Lung (tissue), 12 donors: ENCODE results near the gene DCUN1D2. TPM values are rescaled to one million over a fixed set of nuclear protein-coding genes. Genes with fewer than 3 reads are reported as not detected.

Source experiments
- ATAC-seq: fragments of 200-7000 bp; cut with Tn5 transposase; one replicate; pipeline ENCODE4 v1.9.1; 2020; ENCODE audit warnings: moderate number of reproducible peaks; ENCODE audit not compliant: insufficient read depth, low FRiP score
- DNase-seq, 3 donors: peaks; one replicate each; pipeline ENCODE4 v3.0.0-alpha.2; 2013 to 2017
- H3K27ac ChIP-seq, 2 donors: one replicate each; pipeline ENCODE4 v1.5.1; 2013; ENCODE audit warnings: mild to moderate bottlenecking in 2 of 2, moderate library complexity in 2 of 2, control low read depth in 1 of 2, inconsistent platforms in 1 of 2, low read depth in 1 of 2, low read length in 1 of 2
- H3K27me3 ChIP-seq, 3 donors: one replicate each; pipeline ENCODE4 v1.5.1; 2013; ENCODE audit warnings: low read length in 2 of 3; ENCODE audit not compliant: control insufficient read depth in 3 of 3, insufficient read depth in 3 of 3
- H3K36me3 ChIP-seq, 4 donors: one replicate each; pipeline ENCODE4 v1.5.1; 2013; ENCODE audit warnings: low read length in 4 of 4, mild to moderate bottlenecking in 1 of 4, moderate library complexity in 1 of 4; ENCODE audit not compliant: control insufficient read depth in 4 of 4, insufficient read depth in 4 of 4
- H3K4me1 ChIP-seq, 5 donors: one replicate each; pipeline ENCODE4 v1.5.1; 2013; ENCODE audit warnings: low read length in 5 of 5, mild to moderate bottlenecking in 2 of 5, moderate library complexity in 1 of 5; ENCODE audit not compliant: control insufficient read depth in 5 of 5, insufficient read depth in 5 of 5
- H3K4me3 ChIP-seq: one replicate; pipeline ENCODE4 v1.5.1; 2013; ENCODE audit warnings: mild to moderate bottlenecking, control low read depth, moderate library complexity
- H3K9ac ChIP-seq, 2 donors: one replicate each; pipeline ENCODE4 v1.5.1; 2013; ENCODE audit warnings: low read length in 2 of 2, control low read depth in 1 of 2; ENCODE audit not compliant: insufficient read depth in 1 of 2
- H3K9me3 ChIP-seq, 4 donors: one replicate each; pipeline ENCODE4 v1.5.1; 2013; ENCODE audit warnings: low read length in 3 of 4, mild to moderate bottlenecking in 1 of 4, moderate library complexity in 1 of 4; ENCODE audit not compliant: control insufficient read depth in 4 of 4, insufficient read depth in 3 of 4
- WGBS, 2 donors: extraction: QIAGEN DNeasy Blood & Tissue Kit; methylation state at CpG; one replicate each; pipeline ENCODE4 v1.1.7; 2013; 5-methylcytosine and 5-hydroxymethylcytosine counted together
- polyA plus RNA-seq, 2 donors: library from polyadenylated mRNA; stranded (reverse); fragments of 200-250 nt; gene quantifications; one replicate each; pipeline ENCODE4 v1.2.1, GENCODE V29; 2013
- total RNA-seq, 2 donors: library from RNA; depleted of rRNA in 1 of 2; stranded (reverse); fragments of >200 nt in 1 of 2; gene quantifications; one replicate each; pipeline ENCODE4 v1.2.1, GENCODE V29; 2014 to 2021
- TF ChIP-seq, protein P1 (sequence below): IDR thresholded peaks from 2 replicates; pipeline ENCODE4 v1.5.1; 2012; ENCODE audit warnings: mild to moderate bottlenecking; ENCODE audit errors: control extremely low read depth, extremely low read depth
- donor health status: control.
- donor health status: control.
- donor health status: Bipolar disorder and iron deficiency.
- donor health status: healthy.
- donor health status: DM: yes; HTN: yes; CAD: no.

The DCUN1D2 gene
- total and polyA plus RNA-seq, 4 donors, result 6.9 to 21.1 (median 13.8) TPM

DNA sequence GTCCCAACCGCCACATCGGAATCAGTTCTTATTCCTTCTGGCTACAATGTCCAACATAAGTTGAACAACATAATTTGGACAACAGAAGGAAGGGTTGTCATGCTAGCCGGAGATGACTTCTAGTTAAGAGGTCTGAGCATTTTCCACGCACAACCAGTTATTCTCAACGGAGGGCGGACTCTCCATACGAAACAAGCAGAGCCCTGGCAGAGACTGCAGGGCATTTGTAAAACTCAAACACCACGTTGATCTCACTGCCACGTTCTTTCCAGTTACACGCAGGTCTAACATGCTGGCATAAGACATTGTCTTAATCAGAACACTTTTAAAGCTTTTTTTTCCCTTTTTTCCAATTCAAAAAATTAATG lies 38.3 kb upstream of the DCUN1D2 start:
- no peaks in the 10 kb centered on the region for H3K9me3 ChIP-seq
- peaks cover 0 to 9% (median 2%) of the 10 kb centered on the region in 3 donors for H3K27me3 ChIP-seq
- no peak for DNase-seq
- no peak overlapping the region for H3K4me3 ChIP-seq
- peaks cover 0 to 38% (median 17%) of the 10 kb centered on the region in 4 donors for H3K36me3 ChIP-seq
- no peak overlapping the region for H3K9ac ChIP-seq
- H3K4me1 ChIP-seq, result peaks cover 0 to 12% (median 4%) of the 10 kb centered on the region in 5 donors
- TF ChIP-seq, protein P1, sequence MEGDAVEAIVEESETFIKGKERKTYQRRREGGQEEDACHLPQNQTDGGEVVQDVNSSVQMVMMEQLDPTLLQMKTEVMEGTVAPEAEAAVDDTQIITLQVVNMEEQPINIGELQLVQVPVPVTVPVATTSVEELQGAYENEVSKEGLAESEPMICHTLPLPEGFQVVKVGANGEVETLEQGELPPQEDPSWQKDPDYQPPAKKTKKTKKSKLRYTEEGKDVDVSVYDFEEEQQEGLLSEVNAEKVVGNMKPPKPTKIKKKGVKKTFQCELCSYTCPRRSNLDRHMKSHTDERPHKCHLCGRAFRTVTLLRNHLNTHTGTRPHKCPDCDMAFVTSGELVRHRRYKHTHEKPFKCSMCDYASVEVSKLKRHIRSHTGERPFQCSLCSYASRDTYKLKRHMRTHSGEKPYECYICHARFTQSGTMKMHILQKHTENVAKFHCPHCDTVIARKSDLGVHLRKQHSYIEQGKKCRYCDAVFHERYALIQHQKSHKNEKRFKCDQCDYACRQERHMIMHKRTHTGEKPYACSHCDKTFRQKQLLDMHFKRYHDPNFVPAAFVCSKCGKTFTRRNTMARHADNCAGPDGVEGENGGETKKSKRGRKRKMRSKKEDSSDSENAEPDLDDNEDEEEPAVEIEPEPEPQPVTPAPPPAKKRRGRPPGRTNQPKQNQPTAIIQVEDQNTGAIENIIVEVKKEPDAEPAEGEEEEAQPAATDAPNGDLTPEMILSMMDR, result no peak
- 79 to 85% methylated on average over 10 of the region's 10 CpGs for WGBS, 2 donors
- no peak for ATAC-seq
- H3K27ac ChIP-seq, result no peak overlapping the region

DNA sequence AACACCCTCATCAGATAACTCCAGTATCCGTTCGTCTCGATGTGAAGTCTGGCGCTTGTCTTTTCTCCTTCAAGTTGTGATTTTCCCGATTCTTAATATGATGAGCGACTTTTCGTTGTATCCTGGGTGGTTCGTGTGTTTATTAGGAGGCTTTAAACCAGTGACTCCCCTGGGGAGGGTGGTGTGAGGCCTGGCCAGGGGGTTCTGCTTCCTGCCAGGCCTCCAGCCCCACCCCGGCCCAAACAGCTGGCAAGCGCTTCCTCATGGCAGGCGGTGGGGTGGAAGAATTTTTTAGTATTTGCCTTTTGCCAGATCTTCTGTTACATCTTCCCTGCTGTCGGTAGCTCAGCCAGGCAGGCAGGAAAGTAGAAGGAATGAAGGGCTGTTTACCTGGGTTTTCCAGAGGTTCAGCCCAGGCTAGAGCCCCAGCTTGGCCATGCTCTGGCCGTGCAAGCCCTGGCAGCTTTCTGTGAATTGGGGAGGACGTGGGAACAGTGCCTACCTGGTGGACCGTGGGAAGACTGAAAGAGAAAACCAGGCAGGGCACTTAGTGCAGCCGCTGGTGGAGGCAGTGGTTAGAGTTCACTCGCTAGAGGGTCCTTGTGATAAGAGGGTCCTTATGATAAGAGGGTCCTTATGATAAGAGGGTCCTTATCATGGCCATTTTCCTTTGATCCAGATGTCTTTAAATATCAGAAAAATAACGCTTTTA lies 37.7 kb upstream of the DCUN1D2 start:
- ATAC-seq, result no peak
- TF ChIP-seq, protein P1, result no peak

DNA sequence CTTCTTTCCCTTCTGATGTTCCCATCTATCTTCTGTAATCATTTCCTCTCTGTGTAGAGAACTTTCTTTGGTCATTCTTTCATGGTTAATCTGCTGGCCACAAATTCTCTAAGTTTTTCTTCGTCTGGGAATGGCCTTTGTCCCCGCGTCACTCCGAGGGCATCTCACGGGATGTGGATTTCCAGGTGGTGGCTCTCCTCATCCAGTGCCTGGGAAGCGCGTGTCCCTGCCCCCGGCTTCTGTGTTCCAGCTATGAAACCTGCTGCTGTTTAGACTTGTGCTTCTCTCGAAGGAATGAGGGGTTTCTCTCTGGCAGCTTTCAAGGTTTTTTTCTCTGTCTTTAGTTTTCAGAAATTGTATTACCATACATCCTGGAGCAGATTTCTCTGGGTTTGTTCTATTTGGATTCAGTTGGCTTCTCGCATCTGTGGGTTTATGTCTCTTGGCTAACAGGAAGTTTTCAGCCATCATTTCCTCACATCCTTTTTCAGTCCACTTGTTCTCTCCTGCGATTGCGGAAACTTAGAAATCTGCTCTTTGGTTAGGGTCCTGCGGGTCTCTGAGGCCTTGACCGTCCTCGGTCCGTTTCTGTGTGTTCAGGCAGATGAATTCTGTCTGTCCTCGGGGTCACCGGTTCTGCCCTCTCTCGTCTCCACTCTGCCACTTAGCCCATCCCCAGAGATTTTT lies 36.9 kb upstream of the DCUN1D2 start:
- H3K36me3 ChIP-seq, result peaks cover 0 to 33% (median 19%) of the 10 kb centered on the region in 4 donors
- no peak for DNase-seq

More for the DNA sequence above, 37.7 kb upstream of the DCUN1D2 start:
- 47 to 60% methylated on average over 18 of the region's 18 CpGs for WGBS, 2 donors
- Histone ChIP-seq H3K4me1 (peaks cover 0 to 7% (median 0%) of the 10 kb centered on the region in 5 donors), H3K9me3 (no peaks in the 10 kb centered on the region), H3K27me3 (peaks cover 0 to 9% (median 2%) of the 10 kb centered on the region in 3 donors), H3K36me3 (peaks cover 0 to 35% (median 17%) of the 10 kb centered on the region in 4 donors), H3K4me3 (no peak overlapping the region), H3K27ac (no peak overlapping the region), H3K9ac (no peak overlapping the region)
- DNase-seq, result peak in 2 of 3 donors; percentile 47 to 74

More for the DNA sequence above, 36.9 kb upstream of the DCUN1D2 start:
- H3K9ac ChIP-seq, result no peak overlapping the region
- H3K9me3 ChIP-seq, result peaks cover 0 to 1% (median 0%) of the 10 kb centered on the region in 4 donors
- no peak for ATAC-seq
- peaks cover 0 to 9% (median 2%) of the 10 kb centered on the region in 3 donors for H3K27me3 ChIP-seq
- 47 to 77% methylated on average over 19 of the region's 19 CpGs for WGBS, 2 donors
- TF ChIP-seq, protein P1, result no peak
- peaks cover 0 to 5% (median 0%) of the 10 kb centered on the region in 5 donors for H3K4me1 ChIP-seq
- H3K4me3 ChIP-seq, result no peak overlapping the region
- no peak overlapping the region for H3K27ac ChIP-seq
